Stimulated activated CD8-positive, alpha-beta memory T cell treated with anti-CD3 and anti-CD28 coated beads, Interleukin-15, amount 100 ng/mL, for 4 hours (primary cell): Measurements from ENCODE around the gene NDC80.

Experiments used
- DNase-seq, 2 donors: peaks; one replicate each; pipeline ENCODE4 v3.0.0-alpha.2; 2020; ENCODE audit warnings: low read depth in 2 of 2

NDC80 gene

DNA sequence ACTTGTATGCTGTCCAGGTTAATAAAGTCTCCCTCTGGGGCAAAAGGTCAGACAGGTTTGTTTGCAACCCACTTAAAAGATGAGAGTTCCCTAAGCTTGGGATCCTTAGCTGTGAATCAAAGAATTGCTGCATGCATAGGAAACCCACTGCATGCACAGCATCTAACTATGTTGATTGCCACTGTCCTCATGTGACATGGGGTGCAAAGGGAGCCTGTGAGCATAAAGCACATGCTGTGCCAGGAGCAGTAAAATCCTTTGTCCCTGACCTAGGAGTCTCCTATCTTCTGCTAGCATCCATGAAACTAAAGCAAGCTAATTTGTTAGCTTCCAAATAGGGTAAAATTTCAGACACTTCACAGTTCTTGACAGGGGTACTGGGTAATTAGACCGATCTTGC is 13.8 kb upstream of the NDC80 start:
- no peak for DNase-seq

DNA sequence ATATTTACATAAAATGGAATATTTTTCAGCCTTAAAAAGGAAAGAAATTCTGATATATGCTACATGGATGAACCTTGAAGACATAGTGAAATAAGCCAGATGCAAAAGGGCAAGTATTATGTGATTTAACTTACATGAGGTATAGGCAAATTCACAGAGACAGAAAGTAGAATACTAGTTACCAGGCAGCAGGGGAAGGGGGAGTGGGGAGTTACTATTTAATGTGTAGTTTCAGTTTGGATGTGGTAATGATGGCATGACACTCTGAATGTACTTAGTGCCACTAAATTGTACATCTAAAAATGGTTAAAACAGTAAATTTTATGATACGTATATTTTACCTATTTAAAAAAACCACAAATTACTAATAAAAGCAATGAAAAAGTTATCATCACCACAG is 12.1 kb upstream of the NDC80 start:
- DNase-seq = no peak

DNA sequence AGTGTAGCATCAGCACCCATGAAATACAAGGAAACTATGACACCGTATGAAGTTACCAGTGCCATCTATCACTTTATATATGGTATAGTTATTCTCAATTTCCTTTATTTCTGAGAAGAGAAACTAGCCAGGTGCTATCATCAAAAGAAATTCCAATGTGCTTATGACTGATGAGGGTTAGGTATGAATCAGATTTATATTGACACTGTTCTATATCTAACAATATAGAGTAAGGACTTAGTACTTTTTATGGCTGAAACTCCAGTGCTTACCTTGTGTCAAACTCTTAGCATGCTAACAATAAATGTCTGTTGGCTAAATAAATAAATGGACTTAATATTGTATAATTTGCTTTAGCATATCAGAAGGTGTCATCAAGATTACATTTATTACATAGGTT is 7.0 kb upstream of the NDC80 start:
- no peak for DNase-seq

DNA sequence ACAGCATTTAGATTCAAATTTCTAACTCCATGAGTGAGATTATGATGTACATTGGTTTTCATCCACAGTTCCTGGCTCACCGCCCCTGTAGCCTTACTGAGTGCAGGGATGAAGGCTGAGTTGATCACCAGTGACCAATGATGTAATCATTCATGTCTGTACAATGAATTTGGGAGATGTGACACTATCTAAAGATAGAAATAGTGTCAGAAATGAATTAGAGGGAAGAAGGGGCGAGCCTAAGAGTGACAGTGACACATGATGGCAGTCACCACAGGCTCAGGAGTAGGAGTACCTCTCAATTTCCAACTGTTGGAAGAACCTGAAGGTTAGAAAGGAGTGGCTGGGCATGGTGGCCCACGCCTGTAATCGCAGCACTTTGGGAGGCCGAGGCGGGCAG is 3.2 kb upstream of the NDC80 start:
- DNase-seq = no peak

DNA sequence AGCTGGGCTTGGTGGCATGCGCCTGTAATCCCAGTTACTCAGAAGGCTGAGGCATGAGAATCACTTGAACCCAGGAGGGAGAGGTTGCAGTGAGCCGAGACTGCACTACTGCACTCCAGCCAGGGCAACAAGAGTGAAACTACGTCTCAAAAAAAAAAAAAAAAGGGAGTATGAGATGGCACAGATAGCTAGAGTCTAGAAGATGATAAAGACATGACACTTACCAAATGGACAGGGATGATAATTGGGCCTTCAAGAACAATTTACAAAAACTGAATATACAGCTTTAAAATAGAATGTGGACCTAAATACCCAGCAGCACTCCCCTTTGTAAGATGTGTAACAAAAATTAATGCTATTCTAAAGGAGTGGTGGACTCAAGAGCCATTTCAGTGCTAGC is 2.8 kb upstream of the NDC80 start:
- DNase-seq = no peak

DNA sequence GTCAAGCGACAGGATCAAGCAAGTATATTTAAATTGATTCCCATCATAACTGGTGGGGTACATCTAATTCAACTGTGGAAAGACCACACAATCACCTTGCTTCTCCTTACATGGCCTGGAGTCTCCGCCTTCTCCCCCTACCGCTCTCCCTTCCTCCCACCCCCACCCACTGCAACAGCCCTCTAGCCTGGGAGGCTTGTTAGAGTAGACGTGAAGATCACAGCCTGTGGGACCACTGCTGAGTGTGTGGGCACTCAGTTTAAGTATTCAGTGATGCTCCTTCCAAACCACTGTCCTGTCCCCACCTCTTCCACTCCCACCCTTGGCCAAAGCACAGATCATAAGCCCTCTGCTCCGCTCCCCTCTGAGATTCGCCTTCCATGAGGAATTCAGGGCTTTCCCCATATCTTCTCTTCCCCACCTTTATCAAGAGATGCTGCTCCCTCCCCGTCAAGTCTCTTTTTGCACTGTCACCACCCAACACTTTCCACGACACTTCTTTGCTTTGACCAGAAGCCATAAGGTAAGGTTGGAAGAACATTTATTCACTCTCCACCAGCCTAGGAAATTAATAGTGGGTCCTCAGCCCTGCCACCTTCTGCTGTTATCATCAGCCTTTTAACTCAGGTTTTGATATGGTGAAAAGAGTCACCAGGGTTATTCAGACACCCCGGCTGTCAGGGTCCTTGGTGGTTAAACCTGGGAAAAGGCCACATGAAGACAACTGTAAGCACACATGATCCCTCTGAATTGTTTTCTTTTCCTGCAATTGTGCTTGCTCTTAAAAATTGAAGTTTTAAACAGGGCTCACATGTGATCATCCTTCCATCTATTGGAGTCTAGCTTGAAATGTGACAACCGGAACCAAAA is 1.8 kb upstream of the NDC80 start:
- no peak for DNase-seq

DNA sequence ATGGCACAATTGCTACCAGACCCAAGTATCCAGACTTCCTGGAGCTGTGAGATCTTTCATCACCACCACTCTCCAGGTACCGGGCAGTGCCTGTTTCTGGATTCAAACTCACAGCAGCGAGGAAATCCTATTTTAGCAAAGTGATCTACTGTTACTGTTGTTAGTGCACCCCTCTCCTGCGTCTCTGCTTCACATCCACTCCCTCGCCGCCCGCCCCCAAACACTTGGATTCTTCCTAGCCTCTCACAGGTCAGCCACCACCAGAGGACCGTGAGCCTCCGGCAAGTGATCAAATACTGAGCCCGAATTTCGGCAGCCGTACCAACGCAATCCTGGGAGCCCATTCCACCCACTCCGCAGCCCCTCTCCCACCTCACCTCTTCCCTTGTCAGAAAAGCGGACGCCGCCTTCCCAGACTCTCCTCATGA is 571 bp upstream of the NDC80 start:
- DNase-seq = peak in 1 of 2 donors; percentile 40

DNA sequence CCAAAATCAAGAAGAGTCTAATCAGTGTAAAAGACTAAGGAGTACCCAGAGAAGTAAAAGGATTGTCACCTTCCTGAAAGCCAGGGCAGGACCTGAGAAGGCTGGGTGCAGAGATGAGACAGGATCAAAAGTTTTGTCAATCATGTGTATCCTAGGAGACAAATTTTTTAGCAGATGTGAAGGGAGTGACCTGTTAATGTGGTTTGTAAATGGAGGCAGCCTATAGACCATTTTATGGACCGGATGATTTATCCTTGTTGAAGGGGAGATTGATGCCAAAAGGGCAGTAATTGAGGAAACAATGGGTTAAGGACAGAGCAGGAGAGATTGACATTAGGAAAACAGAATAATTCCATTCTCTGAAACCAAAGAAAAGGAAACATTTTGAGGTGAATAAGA is 813 bp downstream of the NDC80 start:
- no peak for DNase-seq

DNA sequence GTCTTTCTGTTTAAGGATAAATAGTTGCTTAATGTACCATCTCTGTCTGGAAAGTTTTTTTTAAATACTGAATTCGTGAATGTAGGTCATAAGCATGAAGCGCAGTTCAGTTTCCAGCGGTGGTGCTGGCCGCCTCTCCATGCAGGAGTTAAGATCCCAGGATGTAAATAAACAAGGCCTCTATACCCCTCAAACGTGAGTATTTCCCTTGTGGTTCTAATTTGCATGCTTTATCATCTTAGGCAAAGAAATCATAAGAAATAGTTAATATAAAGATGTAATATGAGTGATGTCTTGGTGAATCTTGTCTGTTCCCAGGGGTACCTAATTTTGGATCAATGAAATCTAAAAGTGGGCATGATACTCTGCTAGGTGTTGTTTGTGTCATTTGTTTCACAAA is 1.5 kb downstream of the NDC80 start:
- DNase-seq = no peak

DNA sequence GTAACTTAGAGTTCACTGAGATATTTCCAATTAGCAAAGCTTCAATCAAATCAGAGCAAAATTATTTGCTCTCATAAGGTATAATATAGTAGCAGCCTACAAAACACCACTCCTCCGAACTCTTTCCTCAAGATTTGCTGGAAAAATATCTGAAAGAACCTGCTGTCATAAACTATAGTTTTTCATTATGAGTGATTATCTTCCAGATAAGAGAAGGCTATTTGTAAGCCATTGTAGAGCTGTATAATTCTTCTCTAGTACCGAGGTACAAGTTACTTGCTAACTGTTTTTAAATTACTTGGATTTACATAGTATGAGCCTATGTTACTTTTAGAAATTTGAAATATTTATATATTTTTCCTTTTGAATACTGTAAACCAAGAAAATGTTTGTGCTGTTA is 2.1 kb downstream of the NDC80 start:
- no peak for DNase-seq

DNA sequence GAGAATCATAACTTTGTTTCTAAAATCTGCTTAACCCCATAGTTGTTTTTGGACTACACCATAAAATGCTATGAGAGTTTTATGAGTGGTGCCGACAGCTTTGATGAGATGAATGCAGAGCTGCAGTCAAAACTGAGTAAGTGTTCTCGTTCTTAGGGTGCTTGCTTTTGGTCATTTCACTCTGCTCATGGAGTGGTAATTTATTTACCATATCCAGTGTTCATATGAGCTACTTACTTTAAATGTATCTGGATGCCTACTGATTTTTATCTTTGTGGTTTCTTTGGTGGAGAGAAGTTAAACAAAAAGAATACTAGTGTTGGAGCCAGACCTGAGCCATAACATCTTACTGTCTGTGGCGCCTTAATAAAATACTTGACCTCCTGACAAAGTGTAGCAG is 16.4 kb downstream of the NDC80 start:
- no peak for DNase-seq

DNA sequence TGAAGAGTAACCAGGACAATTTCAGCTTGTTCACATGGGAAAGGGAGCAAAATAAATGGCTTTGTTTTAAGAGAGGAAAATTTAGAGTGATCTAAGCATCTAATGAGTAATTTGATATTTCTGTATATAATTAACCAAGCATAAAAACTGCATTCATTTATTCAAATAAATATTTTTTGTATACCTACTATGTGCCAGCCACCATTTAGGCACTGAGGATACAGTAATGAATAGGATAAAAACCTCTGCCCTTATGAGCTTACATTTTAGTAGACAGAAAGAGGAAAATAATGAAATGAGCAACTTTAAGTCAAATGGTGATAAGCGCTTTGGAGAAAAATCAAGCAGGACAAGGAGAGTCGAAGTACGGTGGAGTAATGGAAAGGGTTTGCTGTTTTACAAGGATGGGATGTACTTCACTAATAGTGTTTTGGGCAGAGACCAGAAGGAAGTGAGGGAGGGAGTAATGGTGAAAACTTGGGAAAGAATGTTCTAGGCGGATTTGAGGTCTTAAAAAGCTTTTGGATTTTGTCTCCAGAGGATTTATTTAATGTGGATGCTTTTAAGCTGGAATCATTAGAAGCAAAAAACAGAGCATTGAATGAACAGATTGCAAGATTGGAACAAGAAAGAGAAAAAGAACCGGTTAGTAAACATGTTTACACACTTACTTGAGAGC is 17.4 kb downstream of the NDC80 start:
- DNase-seq = no peak

DNA sequence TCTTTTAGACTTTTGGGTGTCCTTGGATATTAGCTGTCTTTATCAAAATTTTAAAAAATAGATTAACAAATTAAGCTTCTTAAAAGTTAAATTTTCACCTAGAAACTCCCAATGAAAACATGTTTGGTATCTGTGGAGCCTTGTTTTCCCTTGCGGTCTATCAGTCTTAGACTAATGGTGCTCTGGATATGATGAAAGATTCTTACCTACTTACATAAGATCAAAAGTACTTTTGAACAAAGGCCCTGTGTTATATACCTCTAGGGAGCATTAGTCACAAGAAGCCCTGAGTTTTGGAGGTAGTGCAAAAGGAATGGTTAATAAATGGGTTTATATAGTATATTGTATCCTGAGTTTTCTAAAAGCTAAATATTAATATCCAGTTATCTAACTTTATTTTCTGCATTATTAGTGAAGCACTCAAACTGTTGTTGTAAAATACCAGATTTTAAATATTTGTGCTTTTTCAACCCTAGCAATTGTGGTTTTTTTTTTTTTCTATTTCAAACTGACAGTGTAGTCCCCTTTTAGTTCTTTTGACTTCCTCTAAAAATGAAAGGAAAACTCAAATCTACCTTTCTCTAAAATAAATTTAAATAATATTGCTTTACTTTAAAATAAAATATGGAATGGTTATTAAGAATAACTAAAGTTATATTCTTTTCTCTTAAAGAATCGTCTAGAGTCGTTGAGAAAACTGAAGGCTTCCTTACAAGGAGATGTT is 18.1 kb downstream of the NDC80 start:
- no peak for DNase-seq

DNA sequence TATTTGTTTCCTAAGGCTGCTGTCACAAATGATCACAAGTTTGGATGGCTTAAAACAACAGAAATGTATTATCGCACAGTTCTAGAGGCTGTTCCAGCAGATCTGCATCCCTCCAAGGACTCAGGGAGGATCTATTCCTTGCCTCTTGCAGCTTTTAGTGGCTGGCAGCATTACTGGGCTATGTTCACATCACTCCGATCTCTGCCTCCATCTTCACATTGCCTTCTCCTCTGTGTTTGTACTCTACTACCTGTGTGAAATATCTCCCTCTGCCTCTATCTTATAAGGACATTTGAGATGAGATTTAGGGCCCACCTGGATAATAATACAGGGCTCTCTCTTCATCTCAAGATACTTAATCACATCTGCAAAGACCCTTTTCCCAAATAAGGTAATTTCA is 18.9 kb downstream of the NDC80 start:
- DNase-seq = no peak

DNA sequence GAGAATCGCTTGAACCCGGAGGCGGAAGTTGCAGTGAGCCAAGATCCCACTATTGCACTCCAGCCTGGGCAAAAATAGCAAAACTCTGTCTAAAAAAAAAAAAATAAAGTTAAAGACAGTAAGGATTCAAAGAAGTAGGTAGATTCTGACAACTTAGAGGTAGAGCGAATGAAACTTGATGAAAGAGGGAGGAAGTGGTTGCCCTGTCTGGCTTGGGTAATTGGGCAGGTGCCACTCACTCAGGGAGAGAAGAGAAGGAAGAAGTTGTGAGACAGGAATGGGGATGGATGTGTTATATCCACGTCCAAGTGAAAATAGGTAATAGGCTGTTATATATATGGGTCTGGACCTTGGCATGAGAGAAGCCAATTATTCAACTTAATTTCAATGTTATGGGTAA is 26.3 kb downstream of the NDC80 start:
- DNase-seq = no peak

DNA sequence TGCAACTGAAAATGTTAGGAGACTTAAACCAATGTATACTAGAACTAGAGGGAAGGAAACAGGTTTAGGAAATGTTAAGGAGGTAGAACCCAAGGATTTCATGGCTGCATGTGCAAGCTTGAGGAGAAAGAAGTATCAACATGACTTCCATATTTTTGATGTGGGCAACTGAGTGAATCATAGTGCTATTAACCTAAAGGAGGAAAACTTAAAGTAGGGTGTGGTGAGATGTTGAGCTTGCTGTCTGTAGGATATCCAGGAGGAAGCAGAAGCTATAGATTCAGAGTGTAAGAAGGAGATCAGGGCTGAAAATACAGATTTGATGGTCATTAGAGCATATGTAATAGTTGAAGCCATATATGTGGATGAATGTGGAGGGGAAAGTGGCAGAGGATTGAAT is 31.5 kb downstream of the NDC80 start:
- no peak for DNase-seq

DNA sequence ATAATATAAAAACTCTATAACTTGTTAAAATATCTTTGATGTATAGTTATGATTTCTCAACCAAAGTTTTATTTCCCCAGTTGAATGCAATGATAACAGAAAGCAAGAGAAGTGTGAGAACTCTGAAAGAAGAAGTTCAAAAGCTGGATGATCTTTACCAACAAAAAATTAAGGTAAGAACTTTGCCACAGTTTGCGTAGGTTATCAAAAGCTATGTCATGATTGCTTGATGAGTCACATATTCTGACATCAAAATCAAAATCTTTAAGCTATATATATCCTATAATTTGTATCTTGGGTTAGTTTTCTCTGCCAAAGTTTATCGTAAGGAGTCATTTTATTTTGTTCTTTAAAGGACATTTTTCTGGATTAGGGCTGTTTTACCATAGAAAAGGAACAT is 35.0 kb downstream of the NDC80 start:
- DNase-seq = no peak

DNA sequence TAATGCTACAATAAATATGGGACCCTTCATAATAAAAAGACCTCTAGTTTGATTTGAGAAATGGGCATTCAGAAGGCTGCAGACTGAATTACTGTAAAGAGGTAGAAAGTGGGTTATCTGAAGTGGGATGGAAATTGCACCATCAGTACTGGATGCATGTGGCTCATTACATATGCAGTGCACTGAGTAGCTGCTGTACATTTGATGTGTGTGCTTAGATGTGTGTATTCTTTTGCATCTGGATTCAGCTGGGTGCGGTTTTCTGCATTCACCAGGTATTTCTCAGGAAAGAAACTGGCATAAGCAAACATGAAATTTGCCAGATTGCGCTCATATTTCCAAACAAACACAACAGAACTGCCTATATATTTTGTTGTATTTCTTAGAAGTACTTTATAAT is 38.2 kb downstream of the NDC80 start:
- no peak for DNase-seq

DNA sequence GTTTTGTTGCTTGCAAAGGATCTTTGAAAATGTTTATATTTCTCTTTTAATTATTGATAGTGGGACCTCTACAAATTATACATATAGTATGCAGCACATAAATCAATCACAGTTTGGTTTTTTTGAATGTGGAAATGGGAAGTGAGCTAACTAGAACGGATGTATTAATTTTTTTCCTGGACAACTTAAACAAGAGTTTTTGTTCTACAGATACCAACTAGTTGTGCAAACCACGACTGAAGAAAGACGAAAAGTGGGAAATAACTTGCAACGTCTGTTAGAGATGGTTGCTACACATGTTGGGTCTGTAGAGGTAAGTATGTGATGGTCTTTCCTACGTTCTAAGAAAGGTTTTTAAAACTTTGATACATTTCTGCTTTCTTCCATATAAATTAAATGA is 39.2 kb downstream of the NDC80 start:
- DNase-seq = no peak

DNA sequence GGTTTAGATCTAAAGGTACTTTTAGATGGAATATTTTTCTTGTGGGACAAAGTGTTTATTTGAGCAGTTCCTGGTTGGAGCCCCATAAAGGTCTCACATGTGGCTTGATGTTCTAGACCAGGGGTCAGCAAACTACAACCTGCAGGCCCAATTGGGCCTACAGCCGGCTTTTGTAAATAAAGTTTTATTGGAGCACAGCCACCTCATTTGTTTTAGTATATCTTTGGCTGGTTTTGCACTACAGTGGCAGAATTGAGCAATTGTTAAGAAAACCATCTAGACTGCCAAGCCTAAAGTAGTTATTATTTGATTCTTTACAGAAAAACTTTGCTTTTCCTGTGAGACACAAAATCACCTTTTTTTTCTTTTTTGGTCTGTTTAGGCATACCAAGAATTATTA is 41.6 kb downstream of the NDC80 start:
- DNase-seq = no peak

DNA sequence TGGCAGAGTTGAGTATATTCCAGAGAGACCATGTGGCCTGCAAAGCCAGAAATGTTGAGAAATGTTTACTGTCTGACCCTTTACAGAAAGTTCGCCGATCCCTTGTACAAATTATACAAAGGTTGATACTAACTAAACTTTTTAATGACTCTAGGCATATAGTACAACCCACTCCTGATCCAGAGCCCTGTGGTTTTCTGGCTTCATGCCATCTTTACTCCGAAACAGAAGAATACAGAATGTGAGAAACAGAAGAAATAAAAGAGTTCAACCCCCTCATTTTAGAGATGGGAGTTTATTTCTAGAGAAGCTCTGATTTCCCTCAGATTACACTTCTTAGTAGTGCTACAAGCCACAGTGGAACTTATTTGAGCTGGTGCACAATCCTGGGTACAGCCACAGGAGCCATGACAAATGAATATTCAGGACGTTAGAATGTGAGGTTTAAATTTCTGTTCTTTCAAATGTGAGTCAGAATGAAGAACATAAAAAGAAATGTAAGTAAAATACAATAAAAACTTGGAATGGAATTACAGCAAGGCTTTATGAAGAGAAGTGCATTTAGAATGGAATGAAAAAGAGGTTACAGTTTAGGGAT is 46.1 kb downstream of the NDC80 start:
- no peak for DNase-seq

DNA sequence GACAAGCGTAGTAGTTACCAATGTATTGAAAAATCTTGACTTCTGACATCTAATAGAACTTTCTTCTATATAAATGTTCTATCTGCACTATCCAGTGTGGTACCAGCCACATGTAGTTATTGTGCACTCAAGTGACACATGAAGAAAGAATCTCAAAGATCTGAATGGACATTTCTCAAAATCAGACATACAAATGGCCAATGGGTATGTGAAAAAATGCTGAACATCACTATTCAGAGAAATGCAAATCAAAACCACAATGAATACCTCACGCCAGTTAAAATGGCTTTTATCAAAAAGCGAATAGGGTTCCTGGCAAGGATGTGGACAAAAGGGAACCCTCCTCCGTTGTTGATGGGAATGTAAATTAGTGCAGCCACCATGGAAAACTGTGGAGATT is 46.7 kb downstream of the NDC80 start:
- no peak for DNase-seq
